ENCODE measurements around the gene VPS26B. TPM values are rescaled to one million over a fixed set of nuclear protein-coding genes. Genes with fewer than 3 reads are reported as not detected.

The VPS26B gene
- total RNA-seq, 1 experiment from 2014 or later: 29.3 TPM

DNA sequence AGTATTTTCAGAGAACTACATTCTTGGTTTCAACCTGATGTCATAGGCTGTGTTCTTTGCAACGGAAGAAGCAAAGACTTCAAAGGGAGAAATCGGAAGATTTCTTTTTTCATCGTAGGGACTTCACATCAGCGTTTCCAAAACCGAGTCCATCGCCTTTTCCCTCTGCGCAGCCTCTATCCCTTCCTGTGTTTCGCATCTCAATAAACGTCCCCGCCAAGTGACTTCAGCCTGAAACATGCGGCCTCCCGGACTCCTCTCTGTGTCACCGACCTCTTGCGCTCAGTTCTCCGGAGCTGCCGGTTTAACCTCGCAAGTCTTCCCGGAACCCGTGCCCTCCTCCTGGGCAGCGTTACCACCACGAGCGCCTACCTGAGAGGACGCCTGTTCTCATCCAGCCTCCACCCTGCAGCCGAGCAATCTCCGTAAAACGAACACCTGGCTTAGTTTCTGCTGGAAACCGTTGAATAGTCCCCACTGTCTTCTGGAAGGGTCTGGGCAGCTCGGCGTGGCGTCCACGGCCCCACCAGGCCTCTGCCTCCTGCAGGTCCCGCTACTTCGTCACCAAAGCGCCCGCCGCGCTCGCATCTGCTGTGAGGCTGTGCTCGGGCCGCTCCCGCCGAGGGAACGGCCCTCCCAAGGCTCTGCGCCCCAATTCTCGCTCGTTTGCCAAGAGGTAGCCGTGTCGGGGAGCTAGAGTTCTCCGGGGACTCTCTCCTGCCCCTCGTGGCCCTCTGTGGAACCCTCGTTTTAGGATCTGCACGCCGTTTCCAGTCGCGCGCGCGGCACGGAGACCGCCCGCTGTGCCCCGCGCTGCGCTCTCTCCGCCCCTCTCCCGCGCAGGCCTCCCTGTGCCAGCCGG, 51.3 kb downstream of the VPS26B start, which contains the start of gene GLB1L3:
Gene GLB1L3 (plus strand): TSS at position 846 of the 862 bp plus-strand sequence. CDS start 362 bp downstream, outside the sequence.
- peak within 1 kb of the TSS; percentile 98 for H3K4me3 Mint-ChIP-seq
- peak; percentile 20 for ATAC-seq
- H3K4me1 Mint-ChIP-seq: peaks cover 64% of the 10 kb centered on the region
- no peaks in the 10 kb centered on the region for H3K9me3 Mint-ChIP-seq
- H3K27me3 Mint-ChIP-seq (ENCODE audit: low read depth): no peaks in the 10 kb centered on the region
- peaks cover 19% of the 10 kb centered on the region for H3K36me3 Mint-ChIP-seq
- H3K27ac Mint-ChIP-seq: peak within 1 kb of the TSS; percentile 94
- POLR2A ChIA-PET: interaction anchor here (0.7 to 1.2 kb wide), 2 partner anchors 14 to 52 kb away, joined by 5 to 7 read pairs; partner anchors contain the start of genes NCAPD3 and VPS26B
- DNase-seq (ENCODE audit: low spot score): peak; percentile 71
- CTCF ChIA-PET: interaction anchor here (0.8 to 4.5 kb wide), 3 partner anchors 12 to 54 kb away, joined by 3 to 57 read pairs (median 22); partner anchors contain the start of genes NCAPD3 and VPS26B
- 0 out of 2 replicates have a peak, but pooled peaks have one; percentile 50 for TF ChIP-seq KAT7 (CRISPR knock-in tag; IDR thresholded peaks at IDR 0.05; ENCODE audit: borderline replicate concordance)
- TF ChIP-seq, protein P1, sequence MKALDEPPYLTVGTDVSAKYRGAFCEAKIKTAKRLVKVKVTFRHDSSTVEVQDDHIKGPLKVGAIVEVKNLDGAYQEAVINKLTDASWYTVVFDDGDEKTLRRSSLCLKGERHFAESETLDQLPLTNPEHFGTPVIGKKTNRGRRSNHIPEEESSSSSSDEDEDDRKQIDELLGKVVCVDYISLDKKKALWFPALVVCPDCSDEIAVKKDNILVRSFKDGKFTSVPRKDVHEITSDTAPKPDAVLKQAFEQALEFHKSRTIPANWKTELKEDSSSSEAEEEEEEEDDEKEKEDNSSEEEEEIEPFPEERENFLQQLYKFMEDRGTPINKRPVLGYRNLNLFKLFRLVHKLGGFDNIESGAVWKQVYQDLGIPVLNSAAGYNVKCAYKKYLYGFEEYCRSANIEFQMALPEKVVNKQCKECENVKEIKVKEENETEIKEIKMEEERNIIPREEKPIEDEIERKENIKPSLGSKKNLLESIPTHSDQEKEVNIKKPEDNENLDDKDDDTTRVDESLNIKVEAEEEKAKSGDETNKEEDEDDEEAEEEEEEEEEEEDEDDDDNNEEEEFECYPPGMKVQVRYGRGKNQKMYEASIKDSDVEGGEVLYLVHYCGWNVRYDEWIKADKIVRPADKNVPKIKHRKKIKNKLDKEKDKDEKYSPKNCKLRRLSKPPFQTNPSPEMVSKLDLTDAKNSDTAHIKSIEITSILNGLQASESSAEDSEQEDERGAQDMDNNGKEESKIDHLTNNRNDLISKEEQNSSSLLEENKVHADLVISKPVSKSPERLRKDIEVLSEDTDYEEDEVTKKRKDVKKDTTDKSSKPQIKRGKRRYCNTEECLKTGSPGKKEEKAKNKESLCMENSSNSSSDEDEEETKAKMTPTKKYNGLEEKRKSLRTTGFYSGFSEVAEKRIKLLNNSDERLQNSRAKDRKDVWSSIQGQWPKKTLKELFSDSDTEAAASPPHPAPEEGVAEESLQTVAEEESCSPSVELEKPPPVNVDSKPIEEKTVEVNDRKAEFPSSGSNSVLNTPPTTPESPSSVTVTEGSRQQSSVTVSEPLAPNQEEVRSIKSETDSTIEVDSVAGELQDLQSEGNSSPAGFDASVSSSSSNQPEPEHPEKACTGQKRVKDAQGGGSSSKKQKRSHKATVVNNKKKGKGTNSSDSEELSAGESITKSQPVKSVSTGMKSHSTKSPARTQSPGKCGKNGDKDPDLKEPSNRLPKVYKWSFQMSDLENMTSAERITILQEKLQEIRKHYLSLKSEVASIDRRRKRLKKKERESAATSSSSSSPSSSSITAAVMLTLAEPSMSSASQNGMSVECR (CRISPR knock-in tag; IDR thresholded peaks at IDR 0.05; ENCODE audit: borderline replicate concordance): 0 out of 2 replicates have a peak, but pooled peaks have one; percentile 58
- TF ChIP-seq CBFB (CRISPR knock-in tag; IDR thresholded peaks at IDR 0.05; ENCODE audit: low read depth): no peak
- TF ChIP-seq, protein P2, sequence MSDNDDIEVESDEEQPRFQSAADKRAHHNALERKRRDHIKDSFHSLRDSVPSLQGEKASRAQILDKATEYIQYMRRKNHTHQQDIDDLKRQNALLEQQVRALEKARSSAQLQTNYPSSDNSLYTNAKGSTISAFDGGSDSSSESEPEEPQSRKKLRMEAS (CRISPR knock-in tag; IDR thresholded peaks at IDR 0.05): peak; percentile 52; the same call in 1 of the 2 replicates
- TF ChIP-seq, protein P3, sequence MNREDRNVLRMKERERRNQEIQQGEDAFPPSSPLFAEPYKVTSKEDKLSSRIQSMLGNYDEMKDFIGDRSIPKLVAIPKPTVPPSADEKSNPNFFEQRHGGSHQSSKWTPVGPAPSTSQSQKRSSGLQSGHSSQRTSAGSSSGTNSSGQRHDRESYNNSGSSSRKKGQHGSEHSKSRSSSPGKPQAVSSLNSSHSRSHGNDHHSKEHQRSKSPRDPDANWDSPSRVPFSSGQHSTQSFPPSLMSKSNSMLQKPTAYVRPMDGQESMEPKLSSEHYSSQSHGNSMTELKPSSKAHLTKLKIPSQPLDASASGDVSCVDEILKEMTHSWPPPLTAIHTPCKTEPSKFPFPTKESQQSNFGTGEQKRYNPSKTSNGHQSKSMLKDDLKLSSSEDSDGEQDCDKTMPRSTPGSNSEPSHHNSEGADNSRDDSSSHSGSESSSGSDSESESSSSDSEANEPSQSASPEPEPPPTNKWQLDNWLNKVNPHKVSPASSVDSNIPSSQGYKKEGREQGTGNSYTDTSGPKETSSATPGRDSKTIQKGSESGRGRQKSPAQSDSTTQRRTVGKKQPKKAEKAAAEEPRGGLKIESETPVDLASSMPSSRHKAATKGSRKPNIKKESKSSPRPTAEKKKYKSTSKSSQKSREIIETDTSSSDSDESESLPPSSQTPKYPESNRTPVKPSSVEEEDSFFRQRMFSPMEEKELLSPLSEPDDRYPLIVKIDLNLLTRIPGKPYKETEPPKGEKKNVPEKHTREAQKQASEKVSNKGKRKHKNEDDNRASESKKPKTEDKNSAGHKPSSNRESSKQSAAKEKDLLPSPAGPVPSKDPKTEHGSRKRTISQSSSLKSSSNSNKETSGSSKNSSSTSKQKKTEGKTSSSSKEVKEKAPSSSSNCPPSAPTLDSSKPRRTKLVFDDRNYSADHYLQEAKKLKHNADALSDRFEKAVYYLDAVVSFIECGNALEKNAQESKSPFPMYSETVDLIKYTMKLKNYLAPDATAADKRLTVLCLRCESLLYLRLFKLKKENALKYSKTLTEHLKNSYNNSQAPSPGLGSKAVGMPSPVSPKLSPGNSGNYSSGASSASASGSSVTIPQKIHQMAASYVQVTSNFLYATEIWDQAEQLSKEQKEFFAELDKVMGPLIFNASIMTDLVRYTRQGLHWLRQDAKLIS (CRISPR knock-in tag; IDR thresholded peaks at IDR 0.05; ENCODE audit: borderline replicate concordance): peak; percentile 71; the same call in 1 of the 2 replicates
- TF ChIP-seq, protein P4, sequence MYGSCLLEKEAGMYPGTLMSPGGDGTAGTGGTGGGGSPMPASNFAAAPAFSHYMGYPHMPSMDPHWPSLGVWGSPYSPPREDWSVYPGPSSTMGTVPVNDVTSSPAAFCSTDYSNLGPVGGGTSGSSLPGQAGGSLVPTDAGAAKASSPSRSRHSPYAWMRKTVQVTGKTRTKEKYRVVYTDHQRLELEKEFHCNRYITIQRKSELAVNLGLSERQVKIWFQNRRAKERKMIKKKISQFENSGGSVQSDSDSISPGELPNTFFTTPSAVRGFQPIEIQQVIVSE (CRISPR knock-in tag; IDR thresholded peaks at IDR 0.05; ENCODE audit: borderline replicate concordance): no peak
- 0 out of 2 replicates have a peak, but pooled peaks have one; percentile 41 for TF ChIP-seq FOXP1 (CRISPR knock-in tag; IDR thresholded peaks at IDR 0.05; ENCODE audit: borderline replicate concordance)
- 0 out of 2 replicates have a peak, but pooled peaks have one; percentile 6 for TF ChIP-seq ATF1 (CRISPR knock-in tag; IDR thresholded peaks at IDR 0.05)
- TF ChIP-seq, protein P5, sequence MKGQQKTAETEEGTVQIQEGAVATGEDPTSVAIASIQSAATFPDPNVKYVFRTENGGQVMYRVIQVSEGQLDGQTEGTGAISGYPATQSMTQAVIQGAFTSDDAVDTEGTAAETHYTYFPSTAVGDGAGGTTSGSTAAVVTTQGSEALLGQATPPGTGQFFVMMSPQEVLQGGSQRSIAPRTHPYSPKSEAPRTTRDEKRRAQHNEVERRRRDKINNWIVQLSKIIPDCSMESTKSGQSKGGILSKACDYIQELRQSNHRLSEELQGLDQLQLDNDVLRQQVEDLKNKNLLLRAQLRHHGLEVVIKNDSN (CRISPR knock-in tag; IDR thresholded peaks at IDR 0.05): 0 out of 2 replicates have a peak, but pooled peaks have one; percentile 39
- TF ChIP-seq NR1H2 (CRISPR knock-in tag; IDR thresholded peaks at IDR 0.05): 0 out of 2 replicates have a peak, but pooled peaks have one; percentile 11
- TF ChIP-seq, protein P6, sequence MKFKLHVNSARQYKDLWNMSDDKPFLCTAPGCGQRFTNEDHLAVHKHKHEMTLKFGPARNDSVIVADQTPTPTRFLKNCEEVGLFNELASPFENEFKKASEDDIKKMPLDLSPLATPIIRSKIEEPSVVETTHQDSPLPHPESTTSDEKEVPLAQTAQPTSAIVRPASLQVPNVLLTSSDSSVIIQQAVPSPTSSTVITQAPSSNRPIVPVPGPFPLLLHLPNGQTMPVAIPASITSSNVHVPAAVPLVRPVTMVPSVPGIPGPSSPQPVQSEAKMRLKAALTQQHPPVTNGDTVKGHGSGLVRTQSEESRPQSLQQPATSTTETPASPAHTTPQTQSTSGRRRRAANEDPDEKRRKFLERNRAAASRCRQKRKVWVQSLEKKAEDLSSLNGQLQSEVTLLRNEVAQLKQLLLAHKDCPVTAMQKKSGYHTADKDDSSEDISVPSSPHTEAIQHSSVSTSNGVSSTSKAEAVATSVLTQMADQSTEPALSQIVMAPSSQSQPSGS (CRISPR knock-in tag; IDR thresholded peaks at IDR 0.05; ENCODE audit: borderline replicate concordance, low read depth): no peak
- TF ChIP-seq NR3C1 (CRISPR knock-in tag; conservative IDR thresholded peaks at IDR 0.05; ENCODE audit: low read depth): no peak
- TF ChIP-seq ETV6 (CRISPR knock-in tag; IDR thresholded peaks at IDR 0.05): no peak; the same call in 1 of the 2 replicates
- 0 out of 2 replicates have a peak, but pooled peaks have one; percentile 24 for TF ChIP-seq TP53 (CRISPR knock-in tag; IDR thresholded peaks at IDR 0.05)
